ENCODE results near the gene ACYP1.

DNA sequence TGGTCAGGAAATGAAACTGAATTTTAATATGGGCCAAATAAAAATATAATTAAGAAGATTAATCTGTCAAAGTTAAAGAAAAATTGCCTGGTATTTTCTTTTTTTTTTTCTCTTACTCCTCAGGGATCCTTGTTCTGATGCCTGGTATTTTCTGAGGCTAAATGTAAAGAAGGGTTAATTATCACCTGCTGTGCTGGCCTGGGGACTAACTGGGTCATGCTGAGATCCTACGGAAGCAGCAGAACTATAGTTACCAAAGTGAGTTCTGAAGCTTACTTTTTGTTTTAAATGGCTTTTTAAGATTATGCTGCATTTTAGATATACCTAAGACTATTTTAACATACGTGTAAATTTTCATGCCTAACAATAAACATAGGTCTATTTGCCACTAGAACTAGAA, 28.9 kb upstream of the ACYP1 start:
- TF ChIP-seq, protein P1, sequence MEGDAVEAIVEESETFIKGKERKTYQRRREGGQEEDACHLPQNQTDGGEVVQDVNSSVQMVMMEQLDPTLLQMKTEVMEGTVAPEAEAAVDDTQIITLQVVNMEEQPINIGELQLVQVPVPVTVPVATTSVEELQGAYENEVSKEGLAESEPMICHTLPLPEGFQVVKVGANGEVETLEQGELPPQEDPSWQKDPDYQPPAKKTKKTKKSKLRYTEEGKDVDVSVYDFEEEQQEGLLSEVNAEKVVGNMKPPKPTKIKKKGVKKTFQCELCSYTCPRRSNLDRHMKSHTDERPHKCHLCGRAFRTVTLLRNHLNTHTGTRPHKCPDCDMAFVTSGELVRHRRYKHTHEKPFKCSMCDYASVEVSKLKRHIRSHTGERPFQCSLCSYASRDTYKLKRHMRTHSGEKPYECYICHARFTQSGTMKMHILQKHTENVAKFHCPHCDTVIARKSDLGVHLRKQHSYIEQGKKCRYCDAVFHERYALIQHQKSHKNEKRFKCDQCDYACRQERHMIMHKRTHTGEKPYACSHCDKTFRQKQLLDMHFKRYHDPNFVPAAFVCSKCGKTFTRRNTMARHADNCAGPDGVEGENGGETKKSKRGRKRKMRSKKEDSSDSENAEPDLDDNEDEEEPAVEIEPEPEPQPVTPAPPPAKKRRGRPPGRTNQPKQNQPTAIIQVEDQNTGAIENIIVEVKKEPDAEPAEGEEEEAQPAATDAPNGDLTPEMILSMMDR (conservative IDR thresholded peaks at IDR 0.05; ENCODE audit: low read depth, low read length): no peak
- TF ChIP-seq EZH2phosphoT487 (IDR thresholded peaks at IDR 0.05; ENCODE audit: borderline replicate concordance, low read length) (no peak), EZH2 (IDR thresholded peaks at IDR 0.05; ENCODE audit: low read length, unreplicated experiment) (no peak)
